MM.1S (cell line): Measurements from ENCODE around the gene CCDC124.

Experiments used
- DNase-seq: peaks from one replicate; pipeline ENCODE4 v3.0.0-alpha.2; 2015
- H2AFZ ChIP-seq: fragments of 300-600 bp; sonication (generic); 2 replicates; pipeline ENCODE4 v1.6.0; 2016; ENCODE audit warnings: antibody characterized with exemption, low read length
- H3F3A ChIP-seq: fragments of 300-600 bp; sonication (generic); 2 replicates; pipeline ENCODE4 v1.6.1; 2016; ENCODE audit warnings: mild to moderate bottlenecking, antibody characterized with exemption, low read length, moderate library complexity, mixed read lengths; ENCODE audit not compliant: insufficient read depth
- H3K27ac ChIP-seq: fragments of 300-600 bp; sonication (generic); 2 replicates; pipeline ENCODE4 v1.5.1; 2016; ENCODE audit warnings: mild to moderate bottlenecking, low read length
- H3K27me3 ChIP-seq: fragments of 300-600 bp; sonication (generic); replicated peaks from 2 replicates; pipeline ENCODE4 v1.6.0; 2016; ENCODE audit warnings: low read length; ENCODE audit not compliant: insufficient read depth
- H3K36me3 ChIP-seq: fragments of 300-600 bp; sonication (generic); replicated peaks from 2 replicates; pipeline ENCODE4 v1.6.1; 2016; ENCODE audit warnings: mild to moderate bottlenecking, low read length, mixed read lengths; ENCODE audit not compliant: insufficient read depth
- H3K4me1 ChIP-seq: fragments of 300-600 bp; sonication (generic); 2 replicates; pipeline ENCODE4 v1.6.1; 2016; ENCODE audit warnings: low read length, mixed read lengths
- H3K4me2 ChIP-seq: fragments of 300-600 bp; sonication (generic); 2 replicates; pipeline ENCODE4 v1.6.0; 2016; ENCODE audit warnings: low read depth, low read length
- H3K4me3 ChIP-seq: fragments of 300-600 bp; sonication (generic); 2 replicates; pipeline ENCODE4 v1.5.1; 2016; ENCODE audit warnings: low read length, mixed read lengths
- H3K79me2 ChIP-seq: fragments of 300-600 bp; sonication (generic); 2 replicates; pipeline ENCODE4 v1.6.1; 2016; ENCODE audit warnings: mixed run types, low read length, mixed read lengths
- H3K9ac ChIP-seq: fragments of 300-600 bp; sonication (generic); 2 replicates; pipeline ENCODE4 v1.6.1; 2016; ENCODE audit warnings: low read length, mixed read lengths
- H3K9me2 ChIP-seq: fragments of 300-600 bp; sonication (generic); replicated peaks from 2 replicates; pipeline ENCODE4 v1.6.1; 2016; ENCODE audit warnings: mild to moderate bottlenecking, low read length, mixed read lengths; ENCODE audit not compliant: insufficient read depth
- H3K9me3 ChIP-seq: fragments of 300-600 bp; sonication (generic); replicated peaks from 2 replicates; pipeline ENCODE4 v1.6.1; 2016; ENCODE audit warnings: mild to moderate bottlenecking, low read length, mixed read lengths; ENCODE audit not compliant: insufficient read depth
- H4K20me1 ChIP-seq: fragments of 300-600 bp; sonication (generic); 2 replicates; pipeline ENCODE4 v1.6.1; 2016; ENCODE audit warnings: mild to moderate bottlenecking, low read length, moderate library complexity, mixed read lengths; ENCODE audit not compliant: insufficient read depth
- EZH2 ChIP-seq: fragments of 300-600 bp; sonication (generic); optimal IDR thresholded peaks from 2 replicates; pipeline ENCODE3; 2017; ENCODE audit warnings: low read depth, mild to moderate bottlenecking, antibody characterized with exemption, low read length, mixed read lengths
- EZH2phosphoT487 ChIP-seq: fragments of 300-600 bp; sonication (generic); IDR thresholded peaks from 2 replicates; pipeline ENCODE4 v1.6.1; 2018; ENCODE audit warnings: antibody characterized with exemption, low read length
- TF ChIP-seq, protein P1 (sequence below): fragments of 300-600 bp; sonication (generic); IDR thresholded peaks from 2 replicates; pipeline ENCODE4 v1.5.1; 2016; ENCODE audit warnings: antibody characterized with exemption, low read length, mixed read lengths

The CCDC124 gene

DNA sequence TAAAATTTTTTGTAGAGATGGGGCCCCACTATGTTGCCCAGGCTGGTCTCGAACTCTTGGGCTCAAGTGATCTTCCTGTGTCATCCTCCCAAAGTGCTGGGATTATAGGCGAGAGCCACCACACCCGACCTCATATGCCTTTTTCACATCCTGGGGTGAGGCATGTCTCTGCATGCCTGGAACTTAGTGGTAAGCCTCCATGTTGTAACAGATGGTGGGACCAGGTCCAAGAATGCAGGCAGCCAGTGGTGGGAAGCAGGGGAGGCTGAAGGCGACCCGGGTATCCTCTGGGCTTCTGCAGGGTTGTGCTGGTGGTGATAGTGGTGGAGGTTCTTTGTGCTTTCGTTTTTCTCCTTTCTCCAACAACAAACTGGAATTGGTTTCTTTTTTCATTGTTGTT lies 30.1 kb upstream of the CCDC124 start:
- no peak overlapping the region for H3K4me3 ChIP-seq
- H3F3A ChIP-seq: no peaks in the 10 kb centered on the region
- DNase-seq: no peak
- no peak overlapping the region for H3K9ac ChIP-seq
- no peak overlapping the region for H3K27ac ChIP-seq
- no peak overlapping the region for H2AFZ ChIP-seq
- no peaks in the 10 kb centered on the region for H3K9me2 ChIP-seq
- no peaks in the 10 kb centered on the region for H3K36me3 ChIP-seq
- H3K4me2 ChIP-seq: no peak overlapping the region
- no peaks in the 10 kb centered on the region for H3K4me1 ChIP-seq
- no peaks in the 10 kb centered on the region for H4K20me1 ChIP-seq
- TF ChIP-seq EZH2 (no peak), EZH2phosphoT487 (no peak)
- TF ChIP-seq, protein P1, sequence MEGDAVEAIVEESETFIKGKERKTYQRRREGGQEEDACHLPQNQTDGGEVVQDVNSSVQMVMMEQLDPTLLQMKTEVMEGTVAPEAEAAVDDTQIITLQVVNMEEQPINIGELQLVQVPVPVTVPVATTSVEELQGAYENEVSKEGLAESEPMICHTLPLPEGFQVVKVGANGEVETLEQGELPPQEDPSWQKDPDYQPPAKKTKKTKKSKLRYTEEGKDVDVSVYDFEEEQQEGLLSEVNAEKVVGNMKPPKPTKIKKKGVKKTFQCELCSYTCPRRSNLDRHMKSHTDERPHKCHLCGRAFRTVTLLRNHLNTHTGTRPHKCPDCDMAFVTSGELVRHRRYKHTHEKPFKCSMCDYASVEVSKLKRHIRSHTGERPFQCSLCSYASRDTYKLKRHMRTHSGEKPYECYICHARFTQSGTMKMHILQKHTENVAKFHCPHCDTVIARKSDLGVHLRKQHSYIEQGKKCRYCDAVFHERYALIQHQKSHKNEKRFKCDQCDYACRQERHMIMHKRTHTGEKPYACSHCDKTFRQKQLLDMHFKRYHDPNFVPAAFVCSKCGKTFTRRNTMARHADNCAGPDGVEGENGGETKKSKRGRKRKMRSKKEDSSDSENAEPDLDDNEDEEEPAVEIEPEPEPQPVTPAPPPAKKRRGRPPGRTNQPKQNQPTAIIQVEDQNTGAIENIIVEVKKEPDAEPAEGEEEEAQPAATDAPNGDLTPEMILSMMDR: no peak
- no peaks in the 10 kb centered on the region for H3K9me3 ChIP-seq
- peaks cover 69% of the 10 kb centered on the region for H3K27me3 ChIP-seq
- H3K79me2 ChIP-seq: no peaks in the 10 kb centered on the region

DNA sequence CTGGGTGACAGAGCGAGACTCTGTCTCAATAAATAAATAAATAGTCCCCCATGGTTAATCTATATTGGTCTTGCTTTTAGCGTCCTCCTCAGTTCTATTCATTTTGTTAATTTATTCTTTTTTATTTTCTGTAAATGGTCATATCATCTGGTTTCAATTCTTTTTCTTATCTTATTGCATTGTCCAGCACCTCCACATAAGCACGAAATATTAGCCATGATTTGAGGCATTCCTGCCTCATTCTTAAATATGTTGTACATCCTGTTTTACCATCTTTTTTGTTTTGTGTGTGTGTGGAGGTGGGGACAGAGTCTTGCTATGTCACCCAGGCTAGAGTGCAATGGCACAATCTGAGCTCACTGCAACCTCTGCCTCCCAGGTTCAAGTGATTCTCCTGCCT lies 24.6 kb upstream of the CCDC124 start:
- H3K79me2 ChIP-seq: no peaks in the 10 kb centered on the region
- H3K9ac ChIP-seq: no peak overlapping the region
- no peaks in the 10 kb centered on the region for H3K9me2 ChIP-seq
- H3K4me2 ChIP-seq: no peak overlapping the region
- no peaks in the 10 kb centered on the region for H3F3A ChIP-seq
- no peaks in the 10 kb centered on the region for H3K36me3 ChIP-seq
- no peak overlapping the region for H3K4me3 ChIP-seq
- no peak overlapping the region for H2AFZ ChIP-seq
- peaks cover 64% of the 10 kb centered on the region for H3K27me3 ChIP-seq
- no peaks in the 10 kb centered on the region for H4K20me1 ChIP-seq
- no peak overlapping the region for H3K27ac ChIP-seq
- H3K9me3 ChIP-seq: no peaks in the 10 kb centered on the region
- no peak for DNase-seq
- TF ChIP-seq EZH2 (no peak), EZH2phosphoT487 (no peak)
- TF ChIP-seq, protein P1: no peak
- no peaks in the 10 kb centered on the region for H3K4me1 ChIP-seq

GRCh38 chr19:17909003-17909732 lies 23.6 kb upstream of the CCDC124 start:
- TF ChIP-seq, protein P1: no peak
- TF ChIP-seq EZH2 (no peak), EZH2phosphoT487 (no peak)
- H4K20me1 ChIP-seq: no peaks in the 10 kb centered on the region
- H3K4me3 ChIP-seq: no peak overlapping the region
- no peaks in the 10 kb centered on the region for H3K9me3 ChIP-seq
- no peak for DNase-seq
- H3K9ac ChIP-seq: no peak overlapping the region
- peaks cover 57% of the 10 kb centered on the region for H3K27me3 ChIP-seq
- no peaks in the 10 kb centered on the region for H3K9me2 ChIP-seq
- no peaks in the 10 kb centered on the region for H3K79me2 ChIP-seq
- H3K36me3 ChIP-seq: no peaks in the 10 kb centered on the region
- no peak overlapping the region for H2AFZ ChIP-seq
- no peak overlapping the region for H3K27ac ChIP-seq
- H3F3A ChIP-seq: no peaks in the 10 kb centered on the region
- no peak overlapping the region for H3K4me2 ChIP-seq
- H3K4me1 ChIP-seq: no peaks in the 10 kb centered on the region
